Stimulated activated CD4-positive, alpha-beta T cell treated with anti-CD3 and anti-CD28 coated beads, Interleukin-1b, Interleukin-23, amount 100 ng/mL, for 24 hours (primary cell): ENCODE data around the gene KLF2.

Source experiments
- DNase-seq, 4 experiments: peaks; one replicate each; pipeline ENCODE4 v3.0.0-alpha.2; 2020; ENCODE audit warnings: low read depth in 4 of 4, low spot score in 1 of 4

KLF2 gene

GRCh38 chr19:16375157-16375935 lies 50.7 kb downstream of the KLF2 start:
- DNase-seq = no peak

GRCh38 chr19:16375936-16376185 lies 51.2 kb downstream of the KLF2 start:
- DNase-seq = no peak

GRCh38 chr19:16376241-16376640 lies 51.6 kb downstream of the KLF2 start:
- DNase-seq = no peak

- no peak for DNase-seq
Measured at GRCh38 chr19:16376649-16377048, 52.0 kb downstream of the KLF2 start.

GRCh38 chr19:16377521-16377920 lies 52.9 kb downstream of the KLF2 start:
- no peak for DNase-seq
